Smooth muscle cell (in vitro differentiated cells): ENCODE measurements around the gene SLIT3. TPM values are rescaled to one million over a fixed set of nuclear protein-coding genes. Genes with fewer than 3 reads are reported as not detected.

ENCODE experiments used
- DNase-seq: peaks from one replicate; lab custom pipeline; 2025; ENCODE audit not compliant: unreplicated experiment; lab: John Stamatoyannopoulos, UW
- H2AFZ ChIP-seq: fragments of 200-600 bp; sonication (generic); 2 replicates; pipeline ENCODE4 v1.6.0; 2016; ENCODE audit warnings: antibody characterized with exemption, low read depth, mild to moderate bottlenecking
- H3F3A ChIP-seq: fragments of 200-600 bp; sonication (generic); 2 replicates; pipeline ENCODE4 v1.6.0; 2017; ENCODE audit warnings: antibody characterized with exemption, low read depth
- H3K27ac ChIP-seq: fragments of 200-600 bp; sonication (generic); 2 replicates; pipeline ENCODE4 v1.5.1; 2016; ENCODE audit warnings: low read depth, mild to moderate bottlenecking
- H3K27me3 ChIP-seq: fragments of 200-600 bp; sonication (generic); 2 replicates; pipeline ENCODE4 v1.6.1; 2016; ENCODE audit warnings: low read depth, mild to moderate bottlenecking
- H3K36me3 ChIP-seq: fragments of 200-600 bp; sonication (generic); 2 replicates; pipeline ENCODE4 v1.5.1; 2016; ENCODE audit warnings: low read depth
- H3K4me1 ChIP-seq: fragments of 200-600 bp; sonication (generic); 2 replicates; pipeline ENCODE4 v1.5.1; 2016; ENCODE audit warnings: low read depth
- H3K4me2 ChIP-seq: fragments of 200-600 bp; sonication (generic); 2 replicates; pipeline ENCODE4 v1.6.0; 2016; ENCODE audit warnings: mild to moderate bottlenecking
- H3K4me3 ChIP-seq: fragments of 200-600 bp; sonication (generic); 2 replicates; pipeline ENCODE4 v1.5.1; 2016; ENCODE audit warnings: mild to moderate bottlenecking
- H3K79me2 ChIP-seq: fragments of 200-600 bp; sonication (generic); 2 replicates; pipeline ENCODE4 v1.6.0; 2016; ENCODE audit warnings: low read depth, mild to moderate bottlenecking
- H3K9ac ChIP-seq: fragments of 200-600 bp; sonication (generic); 2 replicates; pipeline ENCODE4 v1.6.0; 2016; ENCODE audit warnings: low read depth
- H3K9me3 ChIP-seq: fragments of 200-600 bp; sonication (generic); replicated peaks from 2 replicates; pipeline ENCODE4 v1.5.1; 2016; ENCODE audit warnings: low read depth
- H4K20me1 ChIP-seq: fragments of 200-600 bp; sonication (generic); 2 replicates; pipeline ENCODE4 v1.6.0; 2016; ENCODE audit warnings: low read depth
- WGBS: methylation state at CpG from one replicate; pipeline ENCODE4 v1.1.7; 2016; ENCODE audit warnings: low lambda C conversion rate; 5-methylcytosine and 5-hydroxymethylcytosine counted together
- polyA plus RNA-seq: library from polyadenylated mRNA; unstranded; fragments of >200 nt; fragmentation: Nextera tagmentation; extraction: Ambion mirVana; gene quantifications from 2 replicates; pipeline ENCODE4 v1.2.1, GENCODE V29; 2016
- total RNA-seq: library from RNA; depleted of rRNA; stranded (reverse); fragments of >200 nt; gene quantifications from 2 replicates; pipeline ENCODE4 v1.2.3, GENCODE V29; 2014
- TF ChIP-seq, protein P1 (sequence below): fragments of 200-600 bp; sonication (generic); IDR thresholded peaks from 2 replicates; pipeline ENCODE4 v1.5.1; 2017; ENCODE audit warnings: borderline replicate concordance, mild to moderate bottlenecking, antibody characterized with exemption; ENCODE audit not compliant: insufficient read depth, poor library complexity, severe bottlenecking

Gene SLIT3
- total and polyA plus RNA-seq, 2 experiments from 2014 or later: 25.4 to 29.5 TPM

DNA sequence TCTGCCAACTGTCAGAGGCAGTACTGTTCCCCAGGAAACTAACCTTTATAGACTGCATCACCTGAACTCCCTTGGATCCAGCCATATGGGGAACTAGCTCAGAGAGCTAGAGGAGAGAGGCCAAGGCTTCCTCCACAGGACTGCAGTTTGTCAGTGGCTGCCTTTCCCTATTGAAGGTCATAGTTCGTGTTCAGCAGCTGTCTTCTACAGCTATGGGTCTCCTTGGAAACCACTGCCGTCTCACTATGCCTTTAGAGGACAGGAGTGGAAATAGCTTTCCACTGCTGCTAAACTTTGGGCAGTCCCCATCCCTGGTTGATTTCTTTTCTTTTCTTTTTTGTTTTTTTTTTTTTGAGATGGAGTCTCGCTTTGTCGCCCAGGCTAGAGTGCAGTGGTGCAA is 4.4 kb upstream of the SLIT3 start:
- no peaks in the 10 kb centered on the region for H3K79me2 ChIP-seq
- H3K36me3 ChIP-seq: no peaks in the 10 kb centered on the region
- H3K9ac ChIP-seq: no peak overlapping the region
- H3K27me3 ChIP-seq: peaks cover 6% of the 10 kb centered on the region
- TF ChIP-seq, protein P1, sequence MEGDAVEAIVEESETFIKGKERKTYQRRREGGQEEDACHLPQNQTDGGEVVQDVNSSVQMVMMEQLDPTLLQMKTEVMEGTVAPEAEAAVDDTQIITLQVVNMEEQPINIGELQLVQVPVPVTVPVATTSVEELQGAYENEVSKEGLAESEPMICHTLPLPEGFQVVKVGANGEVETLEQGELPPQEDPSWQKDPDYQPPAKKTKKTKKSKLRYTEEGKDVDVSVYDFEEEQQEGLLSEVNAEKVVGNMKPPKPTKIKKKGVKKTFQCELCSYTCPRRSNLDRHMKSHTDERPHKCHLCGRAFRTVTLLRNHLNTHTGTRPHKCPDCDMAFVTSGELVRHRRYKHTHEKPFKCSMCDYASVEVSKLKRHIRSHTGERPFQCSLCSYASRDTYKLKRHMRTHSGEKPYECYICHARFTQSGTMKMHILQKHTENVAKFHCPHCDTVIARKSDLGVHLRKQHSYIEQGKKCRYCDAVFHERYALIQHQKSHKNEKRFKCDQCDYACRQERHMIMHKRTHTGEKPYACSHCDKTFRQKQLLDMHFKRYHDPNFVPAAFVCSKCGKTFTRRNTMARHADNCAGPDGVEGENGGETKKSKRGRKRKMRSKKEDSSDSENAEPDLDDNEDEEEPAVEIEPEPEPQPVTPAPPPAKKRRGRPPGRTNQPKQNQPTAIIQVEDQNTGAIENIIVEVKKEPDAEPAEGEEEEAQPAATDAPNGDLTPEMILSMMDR: no peak
- H3K9me3 ChIP-seq: no peaks in the 10 kb centered on the region
- WGBS: 90% methylated on average over 4 of the region's 4 CpGs
- no peak overlapping the region for H3K4me3 ChIP-seq
- no peak overlapping the region for H3K27ac ChIP-seq
- no peaks in the 10 kb centered on the region for H4K20me1 ChIP-seq
- peaks cover 12% of the 10 kb centered on the region for H3K4me1 ChIP-seq
- H3F3A ChIP-seq: peaks cover 8% of the 10 kb centered on the region
- DNase-seq: no peak
- H2AFZ ChIP-seq: no peak overlapping the region
- H3K4me2 ChIP-seq: no peak overlapping the region

DNA sequence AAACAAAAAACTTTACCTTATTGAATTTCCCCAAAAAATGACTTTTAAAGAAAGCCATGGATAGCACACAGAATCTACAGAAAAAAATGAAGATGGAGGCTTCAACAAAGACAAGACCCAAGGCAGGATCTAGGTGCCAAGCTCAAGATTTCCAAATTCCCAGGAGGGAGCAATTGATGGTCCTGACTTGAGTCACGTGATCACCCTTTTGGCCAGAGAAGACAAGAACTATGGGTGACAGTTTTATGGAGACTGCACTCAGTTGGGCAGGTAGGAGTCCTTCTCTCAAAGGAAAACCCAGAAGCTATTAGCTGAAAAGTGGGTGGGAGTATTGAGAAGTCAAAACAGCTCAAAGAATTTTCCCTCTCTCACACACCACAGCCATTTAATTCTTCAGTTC is 3.2 kb upstream of the SLIT3 start:
- no peaks in the 10 kb centered on the region for H3K79me2 ChIP-seq
- H2AFZ ChIP-seq: no peak overlapping the region
- no peaks in the 10 kb centered on the region for H4K20me1 ChIP-seq
- H3K4me3 ChIP-seq: no peak overlapping the region
- peaks cover 12% of the 10 kb centered on the region for H3K4me1 ChIP-seq
- H3K27me3 ChIP-seq: peaks cover 6% of the 10 kb centered on the region
- H3K9me3 ChIP-seq: no peaks in the 10 kb centered on the region
- DNase-seq: no peak
- TF ChIP-seq, protein P1: no peak
- no peak overlapping the region for H3K27ac ChIP-seq
- no peaks in the 10 kb centered on the region for H3K36me3 ChIP-seq
- H3K9ac ChIP-seq: no peak overlapping the region
- WGBS: 96% methylated on average over 1 of the region's 1 CpG
- H3F3A ChIP-seq: peaks cover 8% of the 10 kb centered on the region
- no peak overlapping the region for H3K4me2 ChIP-seq

- TF ChIP-seq, protein P1: no peak
- no peak overlapping the region for H2AFZ ChIP-seq
- no peak overlapping the region for H3K9ac ChIP-seq
- H3K4me2 ChIP-seq: no peak overlapping the region
- H3K4me3 ChIP-seq: no peak overlapping the region
- peaks cover 8% of the 10 kb centered on the region for H3F3A ChIP-seq
- no peak for DNase-seq
- H3K36me3 ChIP-seq: no peaks in the 10 kb centered on the region
- H3K27ac ChIP-seq: no peak overlapping the region
- peaks cover 6% of the 10 kb centered on the region for H4K20me1 ChIP-seq
- peaks cover 12% of the 10 kb centered on the region for H3K4me1 ChIP-seq
- H3K9me3 ChIP-seq: no peaks in the 10 kb centered on the region
- peaks cover 6% of the 10 kb centered on the region for H3K27me3 ChIP-seq
- H3K79me2 ChIP-seq: no peaks in the 10 kb centered on the region
Measured at GRCh38 chr5:169303119-169303515, 2.2 kb upstream of the SLIT3 start.

- Histone ChIP-seq H3K4me3 (no peak overlapping the region), H3K36me3 (no peaks in the 10 kb centered on the region), H3K79me2 (no peaks in the 10 kb centered on the region), H3K9me3 (no peaks in the 10 kb centered on the region), H3F3A (peaks cover 10% of the 10 kb centered on the region), H3K27me3 (peaks cover 6% of the 10 kb centered on the region), H3K4me1 (peaks cover 12% of the 10 kb centered on the region), H3K4me2 (peak overlapping the region; percentile 95), H2AFZ (peak overlapping the region; percentile 75), H3K27ac (no peak overlapping the region), H3K9ac (no peak overlapping the region), H4K20me1 (peaks cover 12% of the 10 kb centered on the region)
- 15% methylated on average over 17 of the region's 17 CpGs for WGBS
- TF ChIP-seq, protein P1: peak; percentile 95
- DNase-seq: peak; percentile 66
Measured at GRCh38 chr5:169302491-169303118, 1.7 kb upstream of the SLIT3 start.
